GM23248 (cell line): ENCODE measurements around the gene SMKR1. TPM values are rescaled to one million over a fixed set of nuclear protein-coding genes. Genes with fewer than 3 reads are reported as not detected.
A peak's percentile ranks its signal among the peaks of the same experiment; 100 is the strongest.

Source experiments
- DNase-seq: peaks from one replicate; pipeline ENCODE4 v3.0.0-alpha.2; 2015
- H2AFZ ChIP-seq: fragments of 200-600 bp; sonication (generic); 2 replicates; pipeline ENCODE4 v1.6.1; 2016; ENCODE audit warnings: antibody characterized with exemption
- H3F3A ChIP-seq: fragments of 200-600 bp; sonication (generic); 2 replicates; pipeline ENCODE4 v1.6.1; 2016; ENCODE audit warnings: mild to moderate bottlenecking, antibody characterized with exemption, mixed run types; ENCODE audit not compliant: insufficient read depth
- H3K27ac ChIP-seq: fragments of 200-600 bp; sonication (generic); 2 replicates; pipeline ENCODE4 v1.5.1; 2016; ENCODE audit warnings: mild to moderate bottlenecking
- H3K27me3 ChIP-seq: fragments of 200-600 bp; sonication (generic); replicated peaks from 2 replicates; pipeline ENCODE4 v1.6.1; 2016; ENCODE audit warnings: mild to moderate bottlenecking; ENCODE audit not compliant: insufficient read depth
- H3K36me3 ChIP-seq: fragments of 200-600 bp; sonication (generic); 2 replicates; pipeline ENCODE4 v1.6.1; 2016; ENCODE audit warnings: low read depth, mild to moderate bottlenecking
- H3K4me1 ChIP-seq: fragments of 200-600 bp; sonication (generic); 2 replicates; pipeline ENCODE4 v1.6.1; 2016; ENCODE audit warnings: mild to moderate bottlenecking; ENCODE audit not compliant: insufficient read depth
- H3K4me2 ChIP-seq: fragments of 200-600 bp; sonication (generic); one replicate; pipeline ENCODE4 v1.6.1; 2016; ENCODE audit warnings: mild to moderate bottlenecking; ENCODE audit not compliant: unreplicated experiment
- H3K4me3 ChIP-seq: fragments of 200-600 bp; sonication (generic); 2 replicates; pipeline ENCODE4 v1.5.1; 2016; ENCODE audit warnings: mild to moderate bottlenecking
- H3K79me2 ChIP-seq: fragments of 200-600 bp; sonication (generic); 2 replicates; pipeline ENCODE4 v1.6.1; 2016; ENCODE audit warnings: mild to moderate bottlenecking; ENCODE audit not compliant: insufficient read depth
- H3K9ac ChIP-seq: fragments of 200-600 bp; sonication (generic); 2 replicates; pipeline ENCODE4 v1.6.1; 2016; ENCODE audit warnings: mild to moderate bottlenecking
- H3K9me2 ChIP-seq: fragments of 200-600 bp; sonication (generic); 2 replicates; pipeline ENCODE4 v1.6.1; 2016; ENCODE audit warnings: mixed run types, mild to moderate bottlenecking, moderate library complexity; ENCODE audit not compliant: insufficient read depth
- H3K9me3 ChIP-seq: fragments of 200-600 bp; sonication (generic); one replicate; pipeline ENCODE4 v1.6.1; 2017; ENCODE audit warnings: low read depth
- H4K20me1 ChIP-seq: fragments of 200-600 bp; sonication (generic); 2 replicates; pipeline ENCODE4 v1.6.0; 2016; ENCODE audit not compliant: insufficient read depth
- EZH2 ChIP-seq: fragments of 200-600 bp; sonication (generic); IDR thresholded peaks from 2 replicates; pipeline ENCODE4 v1.6.1; 2018; ENCODE audit warnings: antibody characterized with exemption, mild to moderate bottlenecking; ENCODE audit not compliant: insufficient read depth, poor library complexity, severe bottlenecking
- EZH2phosphoT487 ChIP-seq: fragments of 200-600 bp; sonication (generic); IDR thresholded peaks from 2 replicates; pipeline ENCODE4 v1.6.1; 2018; ENCODE audit warnings: antibody characterized with exemption, moderate library complexity, mild to moderate bottlenecking, low read depth; ENCODE audit not compliant: insufficient read depth
- WGBS, 2 experiments: methylation state at CpG; one replicate each; pipeline ENCODE4 v1.1.6; 2015 to 2017; ENCODE audit warnings: low lambda C conversion rate in 2 of 2, low coverage in 1 of 2; ENCODE audit errors: missing lambda C conversion rate in 2 of 2; 5-methylcytosine and 5-hydroxymethylcytosine counted together
- in situ Hi-C: fragments of 300-500 bp; cut with MboI; formaldehyde crosslinking; loops from 2 replicates; pipeline ENCODE4 v1.15.0; 2020
- polyA plus RNA-seq: library from polyadenylated mRNA; unstranded; fragments of >200 nt; fragmentation: Nextera tagmentation; extraction: Ambion mirVana; gene quantifications from 2 replicates; pipeline ENCODE4 v1.2.1, GENCODE V29; 2016
- total RNA-seq: library from RNA; depleted of rRNA; stranded (reverse); fragments of >200 nt; shearing (Covaris generic); gene quantifications from 2 replicates; pipeline ENCODE4 v1.2.3, GENCODE V29; 2014

SMKR1 gene
- total and polyA plus RNA-seq, 2 experiments from 2014 or later: 0.18 TPM; not detected in 1

DNA sequence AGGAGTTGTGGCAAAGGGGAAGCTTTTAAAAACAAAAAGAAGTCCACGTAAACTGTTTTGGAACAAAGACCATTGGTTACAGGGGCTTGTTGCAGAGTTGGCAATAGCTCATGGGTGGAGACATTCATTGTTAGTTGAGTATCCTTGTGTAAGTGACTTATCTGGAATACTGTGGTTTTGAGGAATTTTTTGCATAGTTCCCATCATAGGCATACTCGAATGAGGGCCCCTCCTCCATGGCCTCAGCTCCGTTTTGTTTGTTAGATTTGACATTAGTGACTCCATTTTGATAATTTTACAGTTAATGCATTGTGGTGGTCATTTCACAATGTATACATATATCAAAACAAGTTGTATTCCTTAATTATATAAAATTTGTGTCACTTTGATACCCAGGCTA, 12.8 kb upstream of the SMKR1 start:
- Histone ChIP-seq H3F3A (peaks cover 5% of the 10 kb centered on the region; the same call in 1 of the 2 replicates), H3K9ac (no peak overlapping the region), H3K9me2 (no peaks in the 10 kb centered on the region), H3K4me1 (peaks cover 30% of the 10 kb centered on the region), H4K20me1 (no peaks in the 10 kb centered on the region), H3K79me2 (no peaks in the 10 kb centered on the region), H3K27me3 (no peaks in the 10 kb centered on the region), H3K27ac (no peak overlapping the region), H3K4me2 (no peak overlapping the region), H3K4me3 (no peak overlapping the region), H2AFZ (no peak overlapping the region), H3K36me3 (no peaks in the 10 kb centered on the region), H3K9me3 (no peaks in the 10 kb centered on the region)
- 44 to 47% methylated on average over 3 of the region's 3 CpGs for WGBS, 2 experiments
- TF ChIP-seq EZH2 (no peak), EZH2phosphoT487 (no peak)
- peak; percentile 76 for DNase-seq
- in situ Hi-C loops: loop anchor here (10.0 to 25.0 kb wide), 2 partner anchors 265 to 523 kb away; partner anchors contain the start of gene AHCYL2

DNA sequence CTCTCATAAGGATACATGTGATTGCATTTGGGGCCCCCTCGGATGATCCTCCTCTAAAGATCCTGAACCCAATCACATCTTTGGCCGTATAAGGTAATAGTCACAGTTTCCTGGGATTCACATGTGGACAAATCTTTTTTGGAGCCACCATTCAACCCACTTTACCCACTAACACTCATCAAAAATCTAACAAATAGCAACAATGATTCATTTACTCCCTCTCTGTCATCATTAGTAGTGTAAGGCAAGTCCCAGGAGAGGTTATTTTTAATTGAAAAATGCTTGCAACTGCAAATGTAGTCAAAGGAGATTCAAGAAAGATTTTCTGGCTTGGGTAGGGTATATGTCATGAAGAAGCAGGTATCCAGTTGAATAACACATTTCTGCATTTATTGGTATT, 9.9 kb upstream of the SMKR1 start:
- Histone ChIP-seq H3K9me3 (no peaks in the 10 kb centered on the region), H3K27me3 (no peaks in the 10 kb centered on the region), H3K36me3 (no peaks in the 10 kb centered on the region), H3K4me2 (no peak overlapping the region), H3K79me2 (no peaks in the 10 kb centered on the region), H3F3A (peaks cover 5% of the 10 kb centered on the region), H3K4me1 (peaks cover 31% of the 10 kb centered on the region), H3K27ac (no peak overlapping the region), H4K20me1 (no peaks in the 10 kb centered on the region), H3K4me3 (no peak overlapping the region), H3K9me2 (no peaks in the 10 kb centered on the region), H2AFZ (no peak overlapping the region), H3K9ac (no peak overlapping the region)
- peak; percentile 55 for DNase-seq
- WGBS, 2 experiments: 58 to 63% methylated on average over 2 of the region's 2 CpGs
- TF ChIP-seq EZH2phosphoT487 (no peak), EZH2 (no peak)
- in situ Hi-C loops: loop anchor here (25.0 kb wide), 1 partner anchor 520 kb away; no protein-coding TSS in a partner anchor

DNA sequence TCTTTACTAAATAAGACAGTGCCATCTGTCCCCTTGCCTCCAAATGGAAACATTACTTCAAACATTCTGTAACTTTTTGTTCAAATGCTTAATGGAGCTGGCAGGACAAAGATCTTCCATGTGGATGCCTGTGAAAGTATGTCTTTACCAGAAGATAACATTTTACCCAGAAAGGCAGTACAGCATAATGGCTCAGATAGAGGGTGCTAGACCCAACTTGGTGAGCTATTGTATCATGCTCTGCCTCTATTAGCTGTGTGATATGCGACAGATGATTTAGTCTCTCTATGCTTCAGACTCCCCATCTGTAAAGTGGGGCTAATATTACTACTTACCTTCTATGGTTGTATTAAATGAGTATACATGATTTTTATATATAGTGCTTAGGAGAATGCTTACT, 8.8 kb upstream of the SMKR1 start:
- Histone ChIP-seq H3K4me1 (peaks cover 31% of the 10 kb centered on the region), H3K27ac (peak overlapping the region; percentile 66), H3K4me2 (peak overlapping the region; percentile 30), H3K79me2 (no peaks in the 10 kb centered on the region), H3K9me2 (no peaks in the 10 kb centered on the region), H3K36me3 (no peaks in the 10 kb centered on the region), H4K20me1 (no peaks in the 10 kb centered on the region), H3K27me3 (no peaks in the 10 kb centered on the region), H3K9me3 (no peaks in the 10 kb centered on the region), H3F3A (peaks cover 5% of the 10 kb centered on the region), H2AFZ (no peak overlapping the region), H3K9ac (peak overlapping the region; percentile 27; the same call in 1 of the 2 replicates), H3K4me3 (no peak overlapping the region)
- in situ Hi-C loops: loop anchor here (25.0 kb wide), 1 partner anchor 519 kb away; no protein-coding TSS in a partner anchor
- WGBS, 2 experiments: 95 to 100% methylated on average over 1 of the region's 1 CpG
- TF ChIP-seq EZH2: no peak
- no peak for TF ChIP-seq EZH2phosphoT487
- peak; percentile 42 for DNase-seq

DNA sequence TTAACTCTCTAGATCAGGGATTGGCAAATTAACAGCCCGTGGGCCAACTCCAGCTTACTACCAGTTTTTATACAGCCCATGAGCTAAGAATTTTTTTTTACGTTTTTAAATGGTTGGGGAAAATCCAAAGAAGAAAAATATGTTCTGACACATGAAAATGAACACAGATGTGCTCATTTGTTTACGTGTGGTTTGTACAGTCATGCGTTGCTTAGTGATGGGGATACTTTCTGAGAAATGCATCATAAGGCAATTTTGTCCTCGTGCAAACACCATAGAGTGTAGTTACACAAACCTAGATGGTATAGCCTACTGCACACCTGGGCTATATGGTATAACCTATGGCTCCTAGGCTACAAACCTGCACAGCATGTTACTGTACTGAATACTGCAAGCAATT, 8.3 kb upstream of the SMKR1 start:
- Histone ChIP-seq H3K27ac (peak overlapping the region; percentile 66), H3K9ac (peak overlapping the region; percentile 27; the same call in 1 of the 2 replicates), H3K4me2 (peak overlapping the region; percentile 30), H4K20me1 (no peaks in the 10 kb centered on the region), H3K9me2 (no peaks in the 10 kb centered on the region), H3F3A (peaks cover 5% of the 10 kb centered on the region), H3K9me3 (no peaks in the 10 kb centered on the region), H3K36me3 (no peaks in the 10 kb centered on the region), H3K4me3 (no peak overlapping the region), H3K4me1 (peaks cover 29% of the 10 kb centered on the region), H2AFZ (no peak overlapping the region), H3K27me3 (no peaks in the 10 kb centered on the region), H3K79me2 (no peaks in the 10 kb centered on the region)
- WGBS, 2 experiments: 1% methylated on average over 5 of the region's 5 CpGs
- in situ Hi-C loops: loop anchor here (25.0 kb wide), 1 partner anchor 518 kb away; no protein-coding TSS in a partner anchor
- TF ChIP-seq EZH2: no peak
- TF ChIP-seq EZH2phosphoT487: no peak
- DNase-seq: peak; percentile 93
